Neural cell (in vitro differentiated cells): ENCODE results near the gene RANBP1.

Experiments
- EP300 ChIP-seq: fragments of 450-650 bp; conservative IDR thresholded peaks from 2 replicates; pipeline ENCODE4 v1.6.1; 2014; ENCODE audit warnings: antibody characterized with exemption, mild to moderate bottlenecking, moderate library complexity; ENCODE audit not compliant: poor library complexity, severe bottlenecking
- EZH2 ChIP-seq: fragments of 200-600, 300-800 bp; shearing (Covaris generic), sonication (generic); IDR thresholded peaks from 2 replicates; pipeline ENCODE4 v1.6.1; 2014; ENCODE audit warnings: antibody characterized with exemption, low read length, borderline replicate concordance, mild to moderate bottlenecking; ENCODE audit not compliant: insufficient read depth, poor library complexity, severe bottlenecking
- MXI1 ChIP-seq: fragments of 450-650 bp; conservative IDR thresholded peaks from 2 replicates; pipeline ENCODE4 v1.6.1; 2014; ENCODE audit warnings: antibody characterized with exemption, mild to moderate bottlenecking; ENCODE audit not compliant: poor library complexity, severe bottlenecking
- POLR2AphosphoS5 ChIP-seq: IDR thresholded peaks from 2 replicates; pipeline ENCODE4 v1.6.1; 2012
- SMC3 ChIP-seq: fragments of 450-650 bp; conservative IDR thresholded peaks from 2 replicates; pipeline ENCODE4 v1.6.1; 2014; ENCODE audit warnings: antibody characterized with exemption, mild to moderate bottlenecking, moderate library complexity; ENCODE audit not compliant: poor library complexity
- TF ChIP-seq, protein P1 (sequence below): fragments of 450-650 bp; IDR thresholded peaks from 2 replicates; pipeline ENCODE4 v1.5.1; 2014; ENCODE audit warnings: antibody characterized with exemption, mild to moderate bottlenecking, moderate library complexity; ENCODE audit not compliant: poor library complexity, severe bottlenecking
- TF ChIP-seq, protein P2 (sequence below): IDR thresholded peaks from 2 replicates; pipeline ENCODE4 v1.6.1; 2012; ENCODE audit warnings: borderline replicate concordance

DNA sequence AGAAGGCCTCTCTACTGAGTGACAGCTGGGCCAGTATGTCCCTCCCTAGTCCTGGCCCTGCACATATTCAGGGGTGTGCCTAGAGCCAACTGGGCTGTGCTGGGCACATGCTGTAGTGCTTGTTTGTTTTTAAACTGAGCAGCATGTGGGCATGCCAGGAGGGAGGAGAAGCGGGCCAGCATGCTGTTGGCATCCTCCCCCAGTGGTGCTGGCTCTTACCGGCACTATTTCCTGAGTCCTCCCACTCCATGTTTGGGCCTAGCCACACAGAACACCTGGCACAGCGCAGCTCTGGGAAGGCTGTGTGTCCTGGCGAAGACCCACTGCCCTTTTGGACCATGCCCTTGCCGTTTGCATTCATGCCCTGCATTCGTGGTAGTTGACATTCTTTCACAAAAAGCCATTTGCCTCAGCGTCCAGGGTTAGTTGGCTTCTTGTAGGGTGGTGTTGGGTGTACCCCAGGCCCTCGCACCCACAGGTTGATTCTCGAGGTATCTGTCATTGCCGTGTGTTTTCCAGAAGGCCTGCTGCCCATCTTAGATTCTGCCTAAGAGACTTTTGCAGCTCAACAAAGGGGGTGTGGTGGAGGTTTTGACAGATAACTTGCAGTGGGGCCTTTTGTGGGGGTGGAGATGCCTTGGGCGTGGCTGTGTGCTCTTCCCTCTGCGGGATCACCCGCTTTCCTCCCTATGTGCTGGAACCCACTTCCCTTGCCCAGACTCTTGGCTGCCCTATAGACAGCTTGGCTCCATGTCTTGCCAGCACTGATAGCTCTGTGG, 22.3 kb upstream of the RANBP1 start:
- no peak for TF ChIP-seq EZH2
- TF ChIP-seq SMC3, result no peak
- TF ChIP-seq, protein P1, sequence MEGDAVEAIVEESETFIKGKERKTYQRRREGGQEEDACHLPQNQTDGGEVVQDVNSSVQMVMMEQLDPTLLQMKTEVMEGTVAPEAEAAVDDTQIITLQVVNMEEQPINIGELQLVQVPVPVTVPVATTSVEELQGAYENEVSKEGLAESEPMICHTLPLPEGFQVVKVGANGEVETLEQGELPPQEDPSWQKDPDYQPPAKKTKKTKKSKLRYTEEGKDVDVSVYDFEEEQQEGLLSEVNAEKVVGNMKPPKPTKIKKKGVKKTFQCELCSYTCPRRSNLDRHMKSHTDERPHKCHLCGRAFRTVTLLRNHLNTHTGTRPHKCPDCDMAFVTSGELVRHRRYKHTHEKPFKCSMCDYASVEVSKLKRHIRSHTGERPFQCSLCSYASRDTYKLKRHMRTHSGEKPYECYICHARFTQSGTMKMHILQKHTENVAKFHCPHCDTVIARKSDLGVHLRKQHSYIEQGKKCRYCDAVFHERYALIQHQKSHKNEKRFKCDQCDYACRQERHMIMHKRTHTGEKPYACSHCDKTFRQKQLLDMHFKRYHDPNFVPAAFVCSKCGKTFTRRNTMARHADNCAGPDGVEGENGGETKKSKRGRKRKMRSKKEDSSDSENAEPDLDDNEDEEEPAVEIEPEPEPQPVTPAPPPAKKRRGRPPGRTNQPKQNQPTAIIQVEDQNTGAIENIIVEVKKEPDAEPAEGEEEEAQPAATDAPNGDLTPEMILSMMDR, result no peak
- TF ChIP-seq, protein P2, sequence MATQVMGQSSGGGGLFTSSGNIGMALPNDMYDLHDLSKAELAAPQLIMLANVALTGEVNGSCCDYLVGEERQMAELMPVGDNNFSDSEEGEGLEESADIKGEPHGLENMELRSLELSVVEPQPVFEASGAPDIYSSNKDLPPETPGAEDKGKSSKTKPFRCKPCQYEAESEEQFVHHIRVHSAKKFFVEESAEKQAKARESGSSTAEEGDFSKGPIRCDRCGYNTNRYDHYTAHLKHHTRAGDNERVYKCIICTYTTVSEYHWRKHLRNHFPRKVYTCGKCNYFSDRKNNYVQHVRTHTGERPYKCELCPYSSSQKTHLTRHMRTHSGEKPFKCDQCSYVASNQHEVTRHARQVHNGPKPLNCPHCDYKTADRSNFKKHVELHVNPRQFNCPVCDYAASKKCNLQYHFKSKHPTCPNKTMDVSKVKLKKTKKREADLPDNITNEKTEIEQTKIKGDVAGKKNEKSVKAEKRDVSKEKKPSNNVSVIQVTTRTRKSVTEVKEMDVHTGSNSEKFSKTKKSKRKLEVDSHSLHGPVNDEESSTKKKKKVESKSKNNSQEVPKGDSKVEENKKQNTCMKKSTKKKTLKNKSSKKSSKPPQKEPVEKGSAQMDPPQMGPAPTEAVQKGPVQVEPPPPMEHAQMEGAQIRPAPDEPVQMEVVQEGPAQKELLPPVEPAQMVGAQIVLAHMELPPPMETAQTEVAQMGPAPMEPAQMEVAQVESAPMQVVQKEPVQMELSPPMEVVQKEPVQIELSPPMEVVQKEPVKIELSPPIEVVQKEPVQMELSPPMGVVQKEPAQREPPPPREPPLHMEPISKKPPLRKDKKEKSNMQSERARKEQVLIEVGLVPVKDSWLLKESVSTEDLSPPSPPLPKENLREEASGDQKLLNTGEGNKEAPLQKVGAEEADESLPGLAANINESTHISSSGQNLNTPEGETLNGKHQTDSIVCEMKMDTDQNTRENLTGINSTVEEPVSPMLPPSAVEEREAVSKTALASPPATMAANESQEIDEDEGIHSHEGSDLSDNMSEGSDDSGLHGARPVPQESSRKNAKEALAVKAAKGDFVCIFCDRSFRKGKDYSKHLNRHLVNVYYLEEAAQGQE, result no peak
- TF ChIP-seq POLR2AphosphoS5, result no peak
- TF ChIP-seq EP300, result no peak
- TF ChIP-seq MXI1, result no peak
